Measurements from ENCODE around the gene CDC25C. TPM values are rescaled to one million over a fixed set of nuclear protein-coding genes. Genes with fewer than 3 reads are reported as not detected.
"Not testable (repeated sequence)": the region's sequence is repeated elsewhere in the genome, so short reads cannot be mapped to it uniquely, and the experiment has no call there.

CDC25C gene
- total and polyA plus RNA-seq, 4 donors: 0.25 to 3.0 (median 0.41) TPM

DNA sequence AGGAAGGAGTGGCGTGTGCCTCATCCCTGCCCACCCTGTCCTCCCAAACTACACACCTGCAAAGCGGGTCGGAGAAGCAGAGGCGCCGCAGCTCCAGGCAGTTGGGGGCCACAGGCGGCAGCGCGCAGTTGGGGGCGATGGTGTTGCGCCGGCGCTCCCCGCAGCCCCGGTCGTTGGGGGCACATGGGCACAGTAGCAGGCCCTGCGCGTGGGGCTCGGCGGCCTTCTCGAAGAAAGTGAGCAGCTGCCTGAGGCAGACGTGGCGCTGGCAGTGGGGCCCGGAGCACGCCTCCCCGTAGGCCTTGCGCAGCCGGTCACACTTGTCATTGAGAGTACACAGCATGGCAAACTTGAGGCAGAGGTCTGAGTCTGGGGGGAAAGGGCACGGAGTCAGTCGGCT lies 74.0 kb downstream of the CDC25C start:
- WGBS, 2 donors: 74 to 81% methylated on average over 29 of the region's 29 CpGs
- Histone ChIP-seq H3K9ac (ENCODE audit: insufficient read depth in 1 of 2, low read length in 2 of 2) (no peak overlapping the region), H3K27me3 (ENCODE audit: control insufficient read depth in 3 of 3, insufficient read depth in 3 of 3, low read length in 2 of 3) (no peaks in the 10 kb centered on the region), H3K9me3 (ENCODE audit: control insufficient read depth in 4 of 4, insufficient read depth in 3 of 4, low read length in 3 of 4) (no peaks in the 10 kb centered on the region), H3K4me3 (no peak overlapping the region), H3K36me3 (ENCODE audit: control insufficient read depth in 4 of 4, insufficient read depth in 4 of 4, low read length in 4 of 4) (no peaks in the 10 kb centered on the region), H3K27ac (ENCODE audit: low read depth in 1 of 2, low read length in 1 of 2) (no peak overlapping the region), H3K4me1 (ENCODE audit: control insufficient read depth in 5 of 5, insufficient read depth in 5 of 5, low read length in 5 of 5) (no peaks in the 10 kb centered on the region)
- DNase-seq (no peak), ATAC-seq (ENCODE audit: insufficient read depth, low FRiP score) (no peak)
- TF ChIP-seq, protein P1, sequence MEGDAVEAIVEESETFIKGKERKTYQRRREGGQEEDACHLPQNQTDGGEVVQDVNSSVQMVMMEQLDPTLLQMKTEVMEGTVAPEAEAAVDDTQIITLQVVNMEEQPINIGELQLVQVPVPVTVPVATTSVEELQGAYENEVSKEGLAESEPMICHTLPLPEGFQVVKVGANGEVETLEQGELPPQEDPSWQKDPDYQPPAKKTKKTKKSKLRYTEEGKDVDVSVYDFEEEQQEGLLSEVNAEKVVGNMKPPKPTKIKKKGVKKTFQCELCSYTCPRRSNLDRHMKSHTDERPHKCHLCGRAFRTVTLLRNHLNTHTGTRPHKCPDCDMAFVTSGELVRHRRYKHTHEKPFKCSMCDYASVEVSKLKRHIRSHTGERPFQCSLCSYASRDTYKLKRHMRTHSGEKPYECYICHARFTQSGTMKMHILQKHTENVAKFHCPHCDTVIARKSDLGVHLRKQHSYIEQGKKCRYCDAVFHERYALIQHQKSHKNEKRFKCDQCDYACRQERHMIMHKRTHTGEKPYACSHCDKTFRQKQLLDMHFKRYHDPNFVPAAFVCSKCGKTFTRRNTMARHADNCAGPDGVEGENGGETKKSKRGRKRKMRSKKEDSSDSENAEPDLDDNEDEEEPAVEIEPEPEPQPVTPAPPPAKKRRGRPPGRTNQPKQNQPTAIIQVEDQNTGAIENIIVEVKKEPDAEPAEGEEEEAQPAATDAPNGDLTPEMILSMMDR (IDR thresholded peaks at IDR 0.05; ENCODE audit: control extremely low read depth, extremely low read depth): no peak

DNA sequence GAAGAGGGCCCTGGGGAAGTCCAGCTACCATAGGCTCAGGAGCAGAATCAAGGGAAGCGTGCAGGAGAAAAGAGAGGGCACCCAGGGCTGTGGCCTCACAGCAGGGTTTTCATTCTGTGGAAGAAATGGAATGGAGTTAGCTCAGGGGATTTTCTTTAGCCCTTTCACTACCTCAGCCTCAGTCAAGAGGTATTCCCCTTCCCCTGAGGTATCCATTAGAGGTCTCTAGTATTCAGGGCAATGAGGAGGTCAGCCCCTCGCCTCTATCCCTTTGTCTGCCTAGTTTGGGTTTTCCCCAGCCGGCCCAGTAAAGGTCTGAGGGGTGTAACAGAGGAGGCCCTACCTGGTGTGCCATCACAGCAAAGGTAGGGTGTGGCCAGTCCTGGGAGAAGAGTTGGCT lies 78.7 kb downstream of the CDC25C start:
- Histone ChIP-seq H3K9me3 (ENCODE audit: control insufficient read depth in 4 of 4, insufficient read depth in 3 of 4, low read length in 3 of 4) (no peaks in the 10 kb centered on the region), H3K9ac (ENCODE audit: insufficient read depth in 1 of 2, low read length in 2 of 2) (no peak overlapping the region), H3K27me3 (ENCODE audit: control insufficient read depth in 3 of 3, insufficient read depth in 3 of 3, low read length in 2 of 3) (no peaks in the 10 kb centered on the region), H3K4me3 (no peak overlapping the region), H3K36me3 (ENCODE audit: control insufficient read depth in 4 of 4, insufficient read depth in 4 of 4, low read length in 4 of 4) (no peaks in the 10 kb centered on the region), H3K4me1 (ENCODE audit: control insufficient read depth in 5 of 5, insufficient read depth in 5 of 5, low read length in 5 of 5) (no peaks in the 10 kb centered on the region), H3K27ac (ENCODE audit: low read depth in 1 of 2, low read length in 1 of 2) (no peak overlapping the region)
- no peak for ATAC-seq (ENCODE audit: insufficient read depth, low FRiP score)
- WGBS, 2 donors: 88 to 90% methylated on average over 3 of the region's 3 CpGs
- DNase-seq: no peak
- TF ChIP-seq, protein P1 (IDR thresholded peaks at IDR 0.05; ENCODE audit: control extremely low read depth, extremely low read depth): no peak

DNA sequence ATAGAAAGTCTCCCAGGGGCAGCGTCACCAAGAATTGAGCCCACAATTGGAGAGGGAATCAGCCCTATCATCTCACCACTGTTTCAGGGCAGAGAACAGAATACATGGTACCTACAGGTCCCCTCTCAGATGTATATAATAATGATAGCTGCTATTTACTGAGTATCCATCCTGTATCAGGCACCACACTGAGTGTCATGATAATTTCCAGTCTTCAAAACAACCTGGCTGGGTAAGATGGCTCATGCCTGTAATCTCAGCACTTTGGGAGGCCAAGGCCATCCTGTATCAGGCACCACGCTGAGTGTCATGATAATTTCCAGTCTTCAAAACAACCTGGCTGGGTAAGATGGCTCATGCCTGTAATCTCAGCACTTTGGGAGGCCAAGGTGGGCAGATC lies 83.8 kb downstream of the CDC25C start:
- not testable (repeated sequence) for H3K4me1 ChIP-seq (ENCODE audit: control insufficient read depth in 5 of 5, insufficient read depth in 5 of 5, low read length in 5 of 5); H3K27ac ChIP-seq (ENCODE audit: low read depth in 1 of 2, low read length in 1 of 2); H3K27me3 ChIP-seq (ENCODE audit: control insufficient read depth in 3 of 3, insufficient read depth in 3 of 3, low read length in 2 of 3); ATAC-seq (ENCODE audit: insufficient read depth, low FRiP score); H3K4me3 ChIP-seq; H3K36me3 ChIP-seq (ENCODE audit: control insufficient read depth in 4 of 4, insufficient read depth in 4 of 4, low read length in 4 of 4); DNase-seq; H3K9ac ChIP-seq (ENCODE audit: insufficient read depth in 1 of 2, low read length in 2 of 2); H3K9me3 ChIP-seq (ENCODE audit: control insufficient read depth in 4 of 4, insufficient read depth in 3 of 4, low read length in 3 of 4)
- WGBS, 2 donors: 93 to 100% methylated on average over 2 of the region's 2 CpGs

DNA sequence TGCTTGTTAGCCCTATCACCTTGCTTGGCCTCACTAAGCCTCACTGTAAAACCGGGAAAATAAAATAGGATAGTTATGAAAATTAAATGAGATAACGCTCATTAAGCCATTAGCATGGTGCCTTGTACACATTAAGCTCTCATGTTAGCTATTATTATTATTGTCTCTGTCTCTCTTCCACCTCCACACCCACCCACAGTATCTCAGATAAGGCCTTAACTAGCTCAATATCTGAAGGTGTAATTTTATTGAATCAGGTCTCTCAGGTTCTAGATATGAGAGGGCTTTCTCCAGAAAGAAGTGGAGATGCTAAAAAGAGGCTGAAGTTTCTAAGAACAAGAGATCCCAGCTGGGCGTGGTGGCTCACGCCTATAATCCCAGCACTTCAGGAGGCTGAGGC lies 84.8 kb downstream of the CDC25C start:
- Histone ChIP-seq H3K27ac (ENCODE audit: low read depth in 1 of 2, low read length in 1 of 2) (no peak overlapping the region), H3K4me1 (ENCODE audit: control insufficient read depth in 5 of 5, insufficient read depth in 5 of 5, low read length in 5 of 5) (peaks cover 0 to 11% (median 0%) of the 10 kb centered on the region in 5 donors), H3K9ac (ENCODE audit: insufficient read depth in 1 of 2, low read length in 2 of 2) (no peak overlapping the region), H3K9me3 (ENCODE audit: control insufficient read depth in 4 of 4, insufficient read depth in 3 of 4, low read length in 3 of 4) (no peaks in the 10 kb centered on the region), H3K4me3 (no peak overlapping the region), H3K36me3 (ENCODE audit: control insufficient read depth in 4 of 4, insufficient read depth in 4 of 4, low read length in 4 of 4) (no peaks in the 10 kb centered on the region), H3K27me3 (ENCODE audit: control insufficient read depth in 3 of 3, insufficient read depth in 3 of 3, low read length in 2 of 3) (peaks cover 0 to 2% (median 0%) of the 10 kb centered on the region in 3 donors)
- DNase-seq: no peak
- WGBS, 2 donors: 86 to 95% methylated on average over 4 of the region's 4 CpGs
- TF ChIP-seq, protein P1 (IDR thresholded peaks at IDR 0.05; ENCODE audit: control extremely low read depth, extremely low read depth): no peak
- ATAC-seq (ENCODE audit: insufficient read depth, low FRiP score): no peak
